Stimulated activated CD8-positive, alpha-beta memory T cell treated with anti-CD3 and anti-CD28 coated beads, Interleukin-15, amount 100 ng/mL, for 4 hours (primary cell): ENCODE data around the gene PRKCH.

Experiments used
- DNase-seq, 2 donors: peaks; one replicate each; pipeline ENCODE4 v3.0.0-alpha.2; 2020; ENCODE audit warnings: low read depth in 2 of 2

The PRKCH gene

GRCh38 chr14:61321385-61322010 is at the start of gene PRKCH:
Gene PRKCH (plus strand): TSS chr14:61321579. CDS start chr14:61322102, 523 bp downstream.
- peak; percentile 70 to 79 for DNase-seq

GRCh38 chr14:61277232-61277631 is 44.1 kb upstream of the PRKCH start:
- no peak for DNase-seq

- no peak for DNase-seq
Observed at GRCh38 chr14:61277784-61278183, 43.6 kb upstream of the PRKCH start.

GRCh38 chr14:61279082-61279481 is 42.3 kb upstream of the PRKCH start:
- no peak for DNase-seq

GRCh38 chr14:61280092-61280525 is 41.3 kb upstream of the PRKCH start:
- no peak for DNase-seq

GRCh38 chr14:61280526-61281185 is 40.7 kb upstream of the PRKCH start:
- DNase-seq, result peak; percentile 60

GRCh38 chr14:61281186-61281947 is 40.0 kb upstream of the PRKCH start, which contains the start of gene TMEM30B:
Gene TMEM30B (minus strand): TSS chr14:61281338. CDS start chr14:61281147, 191 bp downstream.
- peak; percentile 10 to 16 for DNase-seq

- DNase-seq, result no peak
Observed at GRCh38 chr14:61281948-61282275, 39.5 kb upstream of the PRKCH start.

GRCh38 chr14:61282746-61283145 is 38.6 kb upstream of the PRKCH start:
- DNase-seq, result no peak

GRCh38 chr14:61284001-61284400 is 37.4 kb upstream of the PRKCH start:
- no peak for DNase-seq

- DNase-seq, result no peak
Observed at GRCh38 chr14:61285364-61285763, 36.0 kb upstream of the PRKCH start.

- no peak for DNase-seq
Observed at GRCh38 chr14:61287196-61287595, 34.2 kb upstream of the PRKCH start.

- no peak for DNase-seq
Observed at GRCh38 chr14:61288228-61288627, 33.2 kb upstream of the PRKCH start.

- DNase-seq, result no peak
Observed at GRCh38 chr14:61288720-61289119, 32.7 kb upstream of the PRKCH start.

- DNase-seq, result no peak
Observed at GRCh38 chr14:61290701-61291100, 30.7 kb upstream of the PRKCH start.

- DNase-seq, result no peak
Observed at GRCh38 chr14:61296151-61296550, 25.2 kb upstream of the PRKCH start.

- no peak for DNase-seq
Observed at GRCh38 chr14:61296719-61297502, 24.5 kb upstream of the PRKCH start.

GRCh38 chr14:61297581-61297980 is 23.8 kb upstream of the PRKCH start:
- DNase-seq, result no peak

- DNase-seq, result no peak
Observed at GRCh38 chr14:61298824-61299223, 22.6 kb upstream of the PRKCH start.

GRCh38 chr14:61300209-61300608 is 21.2 kb upstream of the PRKCH start:
- no peak for DNase-seq

GRCh38 chr14:61300754-61301153 is 20.6 kb upstream of the PRKCH start:
- no peak for DNase-seq

GRCh38 chr14:61304688-61305087 is 16.7 kb upstream of the PRKCH start:
- no peak for DNase-seq
